Measurements from ENCODE around the gene CCDC106.

CCDC106 gene

DNA sequence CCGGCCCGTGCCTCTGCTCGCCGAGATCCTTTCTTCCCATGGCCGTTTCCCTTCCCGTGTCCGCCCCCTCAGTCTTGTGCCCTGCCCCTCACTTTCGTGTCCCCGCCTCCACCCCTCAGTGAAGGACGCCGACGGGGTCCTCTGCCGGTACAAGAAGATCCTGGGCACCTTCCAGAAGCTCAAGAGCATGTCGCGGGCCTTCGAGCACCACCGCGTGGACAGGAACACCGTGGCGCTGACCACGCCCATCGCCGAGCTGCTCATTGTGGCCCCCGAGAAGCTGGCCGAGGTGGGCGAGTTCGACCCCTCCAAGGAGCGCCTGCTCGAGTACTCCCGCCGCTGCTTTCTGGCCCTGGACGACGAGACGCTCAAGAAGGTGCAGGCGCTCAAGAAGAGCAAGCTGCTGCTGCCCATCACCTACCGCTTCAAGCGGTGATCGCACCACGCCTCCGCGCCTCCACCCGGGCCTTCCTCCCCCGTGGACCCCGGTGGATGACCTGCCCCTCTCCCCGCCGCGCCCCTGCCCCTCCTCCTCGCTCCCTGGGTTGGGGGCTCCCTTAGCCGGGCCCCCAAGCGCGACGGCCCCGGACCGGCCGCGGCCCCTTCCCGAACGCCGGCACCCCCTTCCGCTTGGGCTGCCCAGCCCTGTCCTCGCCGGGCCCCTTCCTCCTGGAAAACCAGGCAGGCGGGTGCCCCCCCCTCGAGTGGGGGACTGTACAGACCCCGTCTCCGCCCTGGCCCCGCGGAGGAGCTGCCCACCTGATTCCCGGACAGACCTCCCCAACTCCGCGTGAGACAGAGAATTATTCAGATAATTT is 4.5 kb downstream of the CCDC106 start:
- H3K27ac ChIP-seq: peak overlapping the region; percentile 100; the same call in 1 of the 2 replicates
- TF ChIP-seq, protein P1, sequence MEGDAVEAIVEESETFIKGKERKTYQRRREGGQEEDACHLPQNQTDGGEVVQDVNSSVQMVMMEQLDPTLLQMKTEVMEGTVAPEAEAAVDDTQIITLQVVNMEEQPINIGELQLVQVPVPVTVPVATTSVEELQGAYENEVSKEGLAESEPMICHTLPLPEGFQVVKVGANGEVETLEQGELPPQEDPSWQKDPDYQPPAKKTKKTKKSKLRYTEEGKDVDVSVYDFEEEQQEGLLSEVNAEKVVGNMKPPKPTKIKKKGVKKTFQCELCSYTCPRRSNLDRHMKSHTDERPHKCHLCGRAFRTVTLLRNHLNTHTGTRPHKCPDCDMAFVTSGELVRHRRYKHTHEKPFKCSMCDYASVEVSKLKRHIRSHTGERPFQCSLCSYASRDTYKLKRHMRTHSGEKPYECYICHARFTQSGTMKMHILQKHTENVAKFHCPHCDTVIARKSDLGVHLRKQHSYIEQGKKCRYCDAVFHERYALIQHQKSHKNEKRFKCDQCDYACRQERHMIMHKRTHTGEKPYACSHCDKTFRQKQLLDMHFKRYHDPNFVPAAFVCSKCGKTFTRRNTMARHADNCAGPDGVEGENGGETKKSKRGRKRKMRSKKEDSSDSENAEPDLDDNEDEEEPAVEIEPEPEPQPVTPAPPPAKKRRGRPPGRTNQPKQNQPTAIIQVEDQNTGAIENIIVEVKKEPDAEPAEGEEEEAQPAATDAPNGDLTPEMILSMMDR (conservative IDR thresholded peaks at IDR 0.05): no peak
- no peak for TF ChIP-seq ZFX (IDR thresholded peaks at IDR 0.05)

DNA sequence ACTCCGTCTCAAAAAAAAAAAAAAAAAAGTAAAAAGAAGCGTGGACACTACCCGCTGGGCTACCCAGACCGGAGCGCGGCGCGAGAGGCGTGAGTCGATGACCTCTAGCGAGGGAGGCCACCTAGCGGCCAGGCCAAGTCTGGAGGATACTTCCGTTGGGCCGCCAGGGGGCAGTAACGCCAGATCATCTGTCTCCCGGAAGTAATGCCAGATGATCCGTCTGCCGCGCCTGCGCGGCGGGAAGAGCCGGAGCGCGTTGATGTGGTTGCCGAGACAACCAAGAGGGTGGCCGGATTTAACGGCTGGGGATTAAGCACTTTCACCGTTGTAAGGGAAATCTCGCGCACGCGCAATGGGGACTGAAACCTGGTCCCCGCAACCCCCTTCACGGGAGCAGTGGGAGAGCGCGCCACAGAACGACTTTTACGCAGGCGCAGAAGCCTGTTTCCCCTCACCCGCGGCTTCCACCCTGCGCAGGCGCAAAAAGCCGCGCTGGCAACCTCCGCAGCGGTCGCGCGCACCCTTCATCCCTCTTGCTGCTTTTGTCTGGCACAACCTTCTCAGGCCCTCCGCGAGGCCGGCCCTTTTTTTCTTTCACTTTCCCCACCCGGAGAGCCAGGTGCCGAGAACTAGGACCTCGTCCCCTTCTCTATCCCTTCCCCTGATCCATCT is 5.8 kb downstream of the CCDC106 start:
- TF ChIP-seq, protein P1 (conservative IDR thresholded peaks at IDR 0.05): peak; percentile 100
- TF ChIP-seq ZFX (IDR thresholded peaks at IDR 0.05): no peak
- peak overlapping the region; percentile 100 for H3K27ac ChIP-seq

DNA sequence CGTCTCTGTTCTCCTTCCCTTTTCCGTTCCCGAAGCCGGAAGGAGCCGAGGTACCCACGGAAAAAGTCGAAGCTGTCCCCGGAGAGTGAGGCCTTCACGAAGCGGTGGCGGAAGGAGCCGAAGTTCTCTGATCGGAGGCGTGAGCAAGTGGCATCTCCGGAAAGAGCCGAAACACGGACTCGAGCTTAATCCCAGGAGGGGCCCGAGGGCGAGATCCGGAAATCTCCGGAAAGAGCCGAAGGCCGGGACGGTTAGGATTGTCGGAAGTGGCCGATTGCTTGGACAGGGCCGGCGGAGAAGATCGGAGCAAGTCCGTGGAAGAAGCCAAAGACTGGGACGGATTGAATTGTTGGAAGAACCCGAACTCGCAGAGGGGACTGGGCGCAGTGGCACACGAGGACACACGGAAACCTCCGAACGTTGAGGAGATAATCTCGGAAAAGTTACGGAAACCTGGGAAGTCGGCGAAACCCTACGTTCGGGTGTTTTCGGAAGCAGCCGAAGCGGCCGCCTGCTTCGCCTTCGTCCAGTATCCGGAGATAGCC is 6.4 kb downstream of the CCDC106 start:
- TF ChIP-seq, protein P1 (conservative IDR thresholded peaks at IDR 0.05): no peak
- no peak for TF ChIP-seq ZFX (IDR thresholded peaks at IDR 0.05)
- peak overlapping the region; percentile 100 for H3K27ac ChIP-seq

DNA sequence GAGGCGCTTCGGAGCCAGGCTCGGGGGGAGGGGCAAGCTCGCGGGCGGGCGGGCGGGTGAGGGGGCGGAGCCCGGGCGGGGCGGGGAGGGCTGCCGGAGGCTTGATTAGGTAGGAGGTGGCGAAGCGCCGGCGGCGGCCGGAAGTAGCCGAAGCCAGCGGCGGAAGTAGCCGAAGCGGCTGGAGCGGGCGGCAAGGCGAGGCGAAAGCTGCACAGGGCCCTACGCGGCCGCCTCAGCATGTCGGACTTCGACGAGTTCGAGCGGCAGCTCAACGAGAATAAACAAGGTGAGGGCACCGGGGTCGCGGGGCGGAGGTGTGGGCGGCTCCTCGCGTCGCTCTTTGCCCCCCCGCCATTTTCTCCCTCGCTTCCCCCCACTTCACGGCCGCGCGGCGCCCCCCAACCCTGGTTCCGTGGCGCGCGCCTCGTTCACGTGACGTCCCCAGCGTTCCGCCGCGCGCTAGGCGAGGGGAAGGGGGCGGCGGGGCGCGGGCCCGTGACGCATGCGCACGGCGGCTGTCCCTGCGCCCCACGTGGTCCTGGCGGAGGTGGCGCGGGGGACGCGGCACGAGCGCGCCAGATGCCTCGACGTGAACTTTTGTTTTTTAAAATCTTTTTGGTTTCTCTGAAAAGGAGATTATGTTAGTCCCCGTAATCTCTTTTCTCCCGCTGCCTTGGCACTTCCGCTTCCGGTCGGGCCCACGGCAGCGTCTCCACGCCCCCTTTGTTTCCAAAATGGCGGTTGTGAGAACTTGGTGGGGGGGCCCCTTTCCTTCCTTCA is 7.0 kb downstream of the CCDC106 start, which contains the start of gene U2AF2:
Gene U2AF2 (plus strand): TSS at position 168 of the 780 bp plus-strand sequence. CDS start 70 bp downstream, at position 238.
- H3K27ac ChIP-seq: peak within 1 kb of the TSS; percentile 100
- peak; percentile 61; the same call in 1 of the 2 replicates for TF ChIP-seq ZFX (IDR thresholded peaks at IDR 0.05)
- TF ChIP-seq, protein P1 (conservative IDR thresholded peaks at IDR 0.05): no peak

DNA sequence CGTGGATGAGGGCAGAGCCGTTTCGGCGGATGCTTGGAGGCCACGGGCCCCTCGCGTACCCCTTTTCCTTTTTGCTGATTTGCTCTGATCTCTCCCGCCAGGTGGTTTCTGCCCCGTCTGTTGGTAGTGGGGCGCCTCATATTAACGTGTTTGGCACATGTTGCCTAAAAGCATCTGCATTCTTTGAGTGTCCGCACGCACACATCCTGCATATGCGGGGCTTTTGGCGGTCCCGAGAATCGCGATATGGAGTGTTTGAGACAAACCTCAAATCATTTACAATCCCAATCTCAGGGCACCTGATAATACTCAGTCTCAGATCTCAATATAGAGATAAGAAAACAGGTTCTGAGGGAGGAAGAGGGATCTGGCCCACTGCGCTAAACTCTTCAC is 7.6 kb downstream of the CCDC106 start:
- TF ChIP-seq, protein P1 (conservative IDR thresholded peaks at IDR 0.05): no peak
- TF ChIP-seq ZFX (IDR thresholded peaks at IDR 0.05): no peak
- peak overlapping the region; percentile 100 for H3K27ac ChIP-seq

DNA sequence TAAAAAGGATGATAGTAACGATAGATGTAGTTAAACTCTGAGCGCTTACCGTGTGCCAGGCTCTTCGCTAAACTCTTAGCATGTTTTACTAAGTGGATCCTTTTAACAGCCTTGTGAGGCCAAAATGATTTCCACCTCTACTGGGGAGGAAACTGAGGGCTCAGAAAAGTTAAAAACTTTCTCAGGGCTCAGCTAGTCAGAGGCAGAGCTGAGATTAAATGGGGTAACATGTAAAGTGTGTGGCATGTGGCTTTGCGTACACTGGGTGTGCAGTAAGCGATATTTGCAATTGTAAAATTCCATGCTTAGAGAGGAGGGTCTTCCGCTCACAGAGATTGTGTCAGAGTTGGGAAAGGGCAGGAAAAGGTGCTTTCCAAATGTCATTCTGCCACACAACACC is 8.5 kb downstream of the CCDC106 start:
- peak overlapping the region; percentile 100 for H3K27ac ChIP-seq
- TF ChIP-seq, protein P1 (conservative IDR thresholded peaks at IDR 0.05): no peak
- no peak for TF ChIP-seq ZFX (IDR thresholded peaks at IDR 0.05)

All from C4-2B (cell line).